ENCODE results near the gene CSK.

DNA sequence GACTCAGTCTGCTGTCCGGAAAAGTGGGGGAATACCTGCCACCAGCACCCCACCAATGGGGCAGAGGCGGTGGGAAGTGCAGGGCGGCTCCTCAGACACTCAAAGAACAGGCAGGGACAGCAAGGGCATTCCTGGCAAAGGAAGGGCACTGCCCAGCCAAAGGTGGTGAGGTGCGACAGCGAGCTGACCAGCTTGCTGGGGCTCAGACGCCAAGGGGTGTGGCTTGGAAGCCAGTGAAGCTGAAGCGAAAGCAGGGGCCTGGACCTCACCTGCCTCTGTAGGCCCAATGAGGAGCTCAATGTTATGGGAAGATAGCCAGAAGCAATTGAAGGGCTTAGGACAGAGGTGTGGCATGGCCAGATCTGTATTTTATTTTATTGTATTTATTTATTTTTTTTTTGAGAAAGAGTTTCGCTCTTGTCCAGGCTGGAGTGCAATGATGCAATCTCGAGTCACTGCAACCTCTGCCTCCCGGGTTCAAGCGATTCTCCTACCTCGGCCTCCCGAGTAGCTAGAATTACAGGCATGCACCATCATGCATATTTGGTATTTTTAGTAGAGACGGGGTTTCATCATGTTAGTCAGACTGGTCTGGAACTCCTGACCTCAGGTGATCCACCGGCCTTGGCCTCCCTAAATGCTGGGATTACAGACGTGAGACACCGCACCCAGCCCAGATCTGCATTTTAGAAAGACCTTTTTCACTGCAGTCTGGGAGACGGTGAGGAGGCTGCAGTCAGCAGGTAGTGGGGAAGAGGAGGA lies 26.4 kb downstream of the CSK start:
- TF ChIP-seq EP300 (IDR thresholded peaks at IDR 0.05) (no peak), FOSL2 (IDR thresholded peaks at IDR 0.05) (no peak), FOSL2 (CRISPR knock-in tag; IDR thresholded peaks at IDR 0.05) (no peak), NR3C1 (IDR thresholded peaks at IDR 0.05) (no peak), RNF2 (IDR thresholded peaks at IDR 0.05; ENCODE audit: borderline replicate concordance, low read depth) (no peak)
- TF ChIP-seq, protein P1, sequence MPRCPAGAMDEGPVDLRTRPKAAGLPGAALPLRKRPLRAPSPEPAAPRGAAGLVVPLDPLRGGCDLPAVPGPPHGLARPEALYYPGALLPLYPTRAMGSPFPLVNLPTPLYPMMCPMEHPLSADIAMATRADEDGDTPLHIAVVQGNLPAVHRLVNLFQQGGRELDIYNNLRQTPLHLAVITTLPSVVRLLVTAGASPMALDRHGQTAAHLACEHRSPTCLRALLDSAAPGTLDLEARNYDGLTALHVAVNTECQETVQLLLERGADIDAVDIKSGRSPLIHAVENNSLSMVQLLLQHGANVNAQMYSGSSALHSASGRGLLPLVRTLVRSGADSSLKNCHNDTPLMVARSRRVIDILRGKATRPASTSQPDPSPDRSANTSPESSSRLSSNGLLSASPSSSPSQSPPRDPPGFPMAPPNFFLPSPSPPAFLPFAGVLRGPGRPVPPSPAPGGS (IDR thresholded peaks at IDR 0.05) = no peak
- TF ChIP-seq, protein P2, sequence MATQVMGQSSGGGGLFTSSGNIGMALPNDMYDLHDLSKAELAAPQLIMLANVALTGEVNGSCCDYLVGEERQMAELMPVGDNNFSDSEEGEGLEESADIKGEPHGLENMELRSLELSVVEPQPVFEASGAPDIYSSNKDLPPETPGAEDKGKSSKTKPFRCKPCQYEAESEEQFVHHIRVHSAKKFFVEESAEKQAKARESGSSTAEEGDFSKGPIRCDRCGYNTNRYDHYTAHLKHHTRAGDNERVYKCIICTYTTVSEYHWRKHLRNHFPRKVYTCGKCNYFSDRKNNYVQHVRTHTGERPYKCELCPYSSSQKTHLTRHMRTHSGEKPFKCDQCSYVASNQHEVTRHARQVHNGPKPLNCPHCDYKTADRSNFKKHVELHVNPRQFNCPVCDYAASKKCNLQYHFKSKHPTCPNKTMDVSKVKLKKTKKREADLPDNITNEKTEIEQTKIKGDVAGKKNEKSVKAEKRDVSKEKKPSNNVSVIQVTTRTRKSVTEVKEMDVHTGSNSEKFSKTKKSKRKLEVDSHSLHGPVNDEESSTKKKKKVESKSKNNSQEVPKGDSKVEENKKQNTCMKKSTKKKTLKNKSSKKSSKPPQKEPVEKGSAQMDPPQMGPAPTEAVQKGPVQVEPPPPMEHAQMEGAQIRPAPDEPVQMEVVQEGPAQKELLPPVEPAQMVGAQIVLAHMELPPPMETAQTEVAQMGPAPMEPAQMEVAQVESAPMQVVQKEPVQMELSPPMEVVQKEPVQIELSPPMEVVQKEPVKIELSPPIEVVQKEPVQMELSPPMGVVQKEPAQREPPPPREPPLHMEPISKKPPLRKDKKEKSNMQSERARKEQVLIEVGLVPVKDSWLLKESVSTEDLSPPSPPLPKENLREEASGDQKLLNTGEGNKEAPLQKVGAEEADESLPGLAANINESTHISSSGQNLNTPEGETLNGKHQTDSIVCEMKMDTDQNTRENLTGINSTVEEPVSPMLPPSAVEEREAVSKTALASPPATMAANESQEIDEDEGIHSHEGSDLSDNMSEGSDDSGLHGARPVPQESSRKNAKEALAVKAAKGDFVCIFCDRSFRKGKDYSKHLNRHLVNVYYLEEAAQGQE (IDR thresholded peaks at IDR 0.05) = no peak
